ENCODE results near the gene GATAD2A. TPM values are rescaled to one million over a fixed set of nuclear protein-coding genes. Genes with fewer than 3 reads are reported as not detected.
A peak's percentile ranks its signal among the peaks of the same experiment; 100 is the strongest.

The GATAD2A gene
- total RNA-seq, 1 experiment from 2014 or later = 189 TPM

GRCh38 chr19:19444681-19445155 lies 39.2 kb downstream of the GATAD2A start:
- Histone ChIP-seq H2BK120ac (ENCODE audit: low read depth, low read length, poor library complexity, severe bottlenecking) (no peak overlapping the region), H3K4me1 (ENCODE audit: insufficient read depth, low read length) (peaks cover 14% of the 10 kb centered on the region; the same call in 1 of the 2 replicates), H2BK12ac (ENCODE audit: insufficient read length, low read depth, low read length) (no peak overlapping the region), H3K23ac (ENCODE audit: insufficient read length, low read depth, low read length) (no peak overlapping the region), H3T11ph (ENCODE audit: low read length) (no peak overlapping the region), H4K20me1 (ENCODE audit: control insufficient read depth, insufficient read depth, insufficient read length) (no peaks in the 10 kb centered on the region), H3K79me1 (ENCODE audit: insufficient read depth, low read depth, low read length, poor library complexity, severe bottlenecking) (peaks cover 9% of the 10 kb centered on the region), H3K23me2 (ENCODE audit: insufficient read length, low read depth, low read length, poor library complexity, severe bottlenecking) (no peaks in the 10 kb centered on the region), H4K8ac (replicated peaks; ENCODE audit: insufficient read length, low read depth, low read length) (no peak overlapping the region), H3K9me3 (ENCODE audit: control insufficient read depth, low read depth, low read length) (no peaks in the 10 kb centered on the region), H3K4ac (ENCODE audit: low read depth, low read length) (no peak overlapping the region), H3K14ac (ENCODE audit: insufficient read depth, low read length) (no peak overlapping the region), H2BK20ac (ENCODE audit: low read depth, low read length, poor library complexity, severe bottlenecking) (no peak overlapping the region), H2AK5ac (ENCODE audit: insufficient read length, low read length) (no peak overlapping the region), H3K9ac (ENCODE audit: extremely low read depth, insufficient read length, low read length) (no peak overlapping the region), H3K4me2 (ENCODE audit: insufficient read depth, insufficient read length, low read length) (no peak overlapping the region), H3K56ac (ENCODE audit: insufficient read length, low read depth, low read length) (no peak overlapping the region), H2BK5ac (ENCODE audit: insufficient read length, low read length) (no peak overlapping the region), H4K91ac (ENCODE audit: insufficient read length, low read depth, low read length) (no peak overlapping the region), H3K27me3 (ENCODE audit: insufficient read depth, low read length) (no peaks in the 10 kb centered on the region), H2AFZ (ENCODE audit: low read length) (no peak overlapping the region), H2BK15ac (ENCODE audit: low read depth, low read length) (no peak overlapping the region), H3K18ac (ENCODE audit: insufficient read length, low read depth, low read length) (no peak overlapping the region), H4K5ac (ENCODE audit: insufficient read length, low read depth, low read length) (no peak overlapping the region), H3K79me2 (ENCODE audit: insufficient read depth, low read length) (peaks cover 59% of the 10 kb centered on the region; the same call in 1 of the 2 replicates), H3K27ac (ENCODE audit: insufficient read length, low read depth, low read length) (no peak overlapping the region)
- Mint-ChIP-seq H3K4me1 (peaks cover 44 to 47% of the 10 kb centered on the region in 2 experiments), H3K27ac (peak overlapping the region; percentile 83 to 87 (median 86); a peak in 6 of 7 replicates), H3K9me3 (no peaks in the 10 kb centered on the region), H3K4me3 (no peak overlapping the region), H3K27me3 (ENCODE audit: low read depth) (no peaks in the 10 kb centered on the region), H3K36me3 (ENCODE audit: insufficient read depth in 1 of 3, low read depth in 3 of 3) (peaks cover 0 to 9% (median 5%) of the 10 kb centered on the region in 3 experiments; a peak in 4 of 7 replicates)
- no peak for DNase-seq
- no CpG with 5 or more reads among the region's 4 CpGs for WGBS (ENCODE audit: extremely low coverage, insufficient read length, low lambda C conversion rate)
- no peak for TF ChIP-seq CTCF (conservative IDR thresholded peaks at IDR 0.05)
